ENCODE measurements around the gene ZNF224.
A peak's percentile ranks its signal among the peaks of the same experiment; 100 is the strongest.
"Not testable (repeated sequence)": the region's sequence is repeated elsewhere in the genome, so short reads cannot be mapped to it uniquely, and the experiment has no call there.

ZNF224 gene

GRCh38 chr19:44093931-44094765, at the start of gene ZNF224:
ZNF224 (plus strand) TSS chr19:44094361; CDS start chr19:44097874, 3,513 bp downstream.
- peak; percentile 95 for DNase-seq (ENCODE audit: low spot score)

GRCh38 chr19:44050740-44051649, 43.2 kb upstream of the ZNF224 start:
- DNase-seq (ENCODE audit: low spot score): peak; percentile 63

DNA sequence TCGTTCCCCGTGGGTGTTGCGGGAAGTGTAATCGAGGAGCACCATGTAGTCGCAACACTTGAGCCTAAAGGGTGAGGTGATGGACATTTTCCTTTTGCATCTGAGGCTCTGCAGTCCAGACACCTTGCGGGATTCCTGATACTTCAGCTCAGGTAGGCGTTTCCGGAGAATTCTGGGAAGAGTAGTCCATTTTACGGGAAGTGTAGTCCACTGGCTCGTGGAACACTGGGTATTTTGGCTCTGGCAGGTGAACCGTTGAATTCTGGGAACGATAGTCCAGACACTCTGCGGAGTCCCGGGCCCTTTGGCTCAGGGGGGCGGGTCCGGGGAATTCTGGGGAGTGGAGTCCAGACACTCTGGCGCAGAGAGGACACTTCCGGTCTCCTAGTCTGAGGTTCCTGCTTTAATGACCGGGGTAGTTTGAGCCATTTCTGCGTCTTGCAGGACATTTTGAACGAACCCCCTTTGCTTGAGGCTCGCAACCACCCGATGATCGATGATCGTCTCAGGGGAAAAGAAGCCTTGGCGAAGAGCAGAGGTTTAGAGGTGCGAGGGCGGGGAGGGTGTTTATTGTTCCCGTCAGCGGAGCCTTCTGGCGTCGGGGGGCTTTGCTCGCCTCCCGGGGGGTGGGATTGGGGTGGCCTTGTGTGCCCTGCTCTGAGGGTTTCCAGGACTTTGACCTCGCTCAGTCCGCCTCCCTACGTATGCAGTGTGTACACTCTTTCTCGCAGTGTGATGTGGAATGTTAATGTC, 42.3 kb upstream of the ZNF224 start, which contains the start of gene ZNF223:
Gene ZNF223, plus strand, starts transcription at position 387 of the 753 bp plus-strand sequence. CDS start 3,141 bp downstream, outside the sequence.
- peak; percentile 96 for DNase-seq (ENCODE audit: low spot score)

GRCh38 chr19:44055870-44056269, 38.3 kb upstream of the ZNF224 start:
- DNase-seq (ENCODE audit: low spot score): no peak

DNA sequence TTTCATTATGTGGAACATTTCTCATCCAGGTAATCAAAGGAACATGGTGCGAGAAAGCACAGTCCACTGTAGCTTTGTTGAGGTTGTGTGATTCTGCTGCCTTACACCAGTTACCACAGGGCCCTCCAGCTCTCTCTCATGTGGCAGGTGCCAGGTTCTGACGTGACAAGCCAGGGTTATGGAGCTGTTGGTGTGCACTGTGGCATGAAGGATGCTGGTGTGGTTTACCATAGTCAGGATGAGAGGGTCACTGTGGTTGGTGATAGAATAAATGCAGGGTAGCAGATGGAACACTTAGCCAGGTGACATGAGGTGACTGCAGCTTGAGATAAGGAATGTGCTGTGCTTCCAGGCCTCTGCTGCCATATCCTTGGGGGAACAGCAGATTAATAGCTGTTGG, 34.9 kb upstream of the ZNF224 start:
- no peak for DNase-seq (ENCODE audit: low spot score)

- DNase-seq (ENCODE audit: low spot score): no peak
Measured at GRCh38 chr19:44061038-44061437, 33.1 kb upstream of the ZNF224 start.

DNA sequence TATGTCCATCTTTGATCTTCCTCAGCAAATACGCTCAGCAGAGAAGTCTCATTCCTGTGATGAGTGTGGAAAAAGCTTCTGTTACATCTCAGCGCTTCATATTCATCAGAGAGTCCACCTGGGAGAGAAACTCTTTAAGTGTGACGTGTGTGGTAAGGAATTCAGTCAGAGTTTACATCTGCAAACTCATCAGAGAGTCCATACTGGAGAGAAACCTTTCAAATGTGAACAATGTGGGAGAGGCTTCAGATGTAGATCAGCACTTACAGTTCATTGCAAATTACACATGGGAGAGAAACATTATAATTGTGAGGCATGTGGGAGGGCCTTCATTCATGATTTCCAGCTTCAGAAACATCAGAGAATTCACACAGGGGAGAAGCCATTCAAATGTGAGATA, 27.9 kb upstream of the ZNF224 start:
- DNase-seq (ENCODE audit: low spot score): no peak

- no peak for DNase-seq (ENCODE audit: low spot score)
Measured at GRCh38 chr19:44069415-44069814, 24.7 kb upstream of the ZNF224 start.

DNA sequence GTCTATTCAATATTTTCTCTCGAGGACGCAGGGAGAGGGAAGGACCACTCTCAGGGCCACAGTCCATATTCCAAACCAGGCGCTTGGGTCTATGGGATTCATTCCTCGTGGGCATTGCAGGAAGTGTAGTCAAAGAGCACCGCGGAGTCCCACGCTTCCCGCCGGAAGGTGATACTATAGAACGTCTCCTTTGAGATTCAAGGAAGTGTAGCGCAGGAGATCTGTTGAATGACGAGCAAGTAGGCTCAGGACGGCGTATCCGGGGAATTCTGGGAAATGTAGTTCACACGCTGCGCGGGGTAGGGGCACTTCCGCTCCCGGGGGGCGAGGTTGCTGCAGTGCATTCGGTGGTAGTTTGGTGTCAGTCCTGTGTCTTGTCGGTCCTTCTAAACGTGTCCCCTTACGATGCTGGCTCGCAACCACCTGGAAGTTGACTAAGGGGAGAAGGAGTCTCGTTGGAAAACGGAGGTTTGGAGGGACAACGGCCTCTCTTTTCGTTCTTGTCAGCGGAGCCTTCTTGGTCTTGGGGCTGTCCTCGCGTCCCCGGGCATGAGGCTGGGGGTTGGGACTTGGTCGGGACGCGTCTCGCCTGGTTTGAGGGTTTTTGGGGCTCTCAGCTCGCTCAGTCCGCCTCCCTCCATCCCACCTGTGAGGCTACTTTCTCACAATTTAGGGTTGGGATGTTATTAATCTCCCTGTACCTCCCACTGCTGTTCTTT, 22.2 kb upstream of the ZNF224 start, which contains the start of gene ZNF284:
Gene ZNF284, plus strand, starts transcription at position 336 of the 719 bp plus-strand sequence. CDS start 4,231 bp downstream, outside the sequence.
- peak; percentile 88 for DNase-seq (ENCODE audit: low spot score)

GRCh38 chr19:44072543-44073401, 21.4 kb upstream of the ZNF224 start:
- DNase-seq (ENCODE audit: low spot score): no peak

- DNase-seq (ENCODE audit: low spot score): no peak
Measured at GRCh38 chr19:44076325-44076724, 17.8 kb upstream of the ZNF224 start.

DNA sequence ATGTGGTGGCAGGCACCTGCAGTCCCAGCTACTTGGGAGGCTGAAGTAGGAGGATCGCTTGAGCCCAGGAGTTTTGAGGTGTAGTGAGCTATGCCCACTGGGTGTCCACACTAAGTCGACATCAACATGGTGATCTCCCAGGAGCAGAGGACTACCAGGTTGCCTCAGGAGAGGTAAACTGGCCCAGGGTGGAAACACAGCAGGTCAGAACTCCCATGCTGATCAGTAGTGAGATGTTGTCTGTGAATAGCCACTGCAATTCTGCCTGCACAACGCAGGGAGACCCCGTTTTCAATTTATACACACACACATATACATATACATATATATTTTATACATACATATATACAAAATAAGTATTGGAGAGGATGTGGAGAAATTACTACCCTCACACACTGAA, 2.1 kb upstream of the ZNF224 start:
- no peak for DNase-seq (ENCODE audit: low spot score)

GRCh38 chr19:44107751-44108150, 13.6 kb downstream of the ZNF224 start:
- DNase-seq (ENCODE audit: low spot score): no peak

- DNase-seq (ENCODE audit: low spot score): no peak
Measured at GRCh38 chr19:44109458-44109857, 15.3 kb downstream of the ZNF224 start.

DNA sequence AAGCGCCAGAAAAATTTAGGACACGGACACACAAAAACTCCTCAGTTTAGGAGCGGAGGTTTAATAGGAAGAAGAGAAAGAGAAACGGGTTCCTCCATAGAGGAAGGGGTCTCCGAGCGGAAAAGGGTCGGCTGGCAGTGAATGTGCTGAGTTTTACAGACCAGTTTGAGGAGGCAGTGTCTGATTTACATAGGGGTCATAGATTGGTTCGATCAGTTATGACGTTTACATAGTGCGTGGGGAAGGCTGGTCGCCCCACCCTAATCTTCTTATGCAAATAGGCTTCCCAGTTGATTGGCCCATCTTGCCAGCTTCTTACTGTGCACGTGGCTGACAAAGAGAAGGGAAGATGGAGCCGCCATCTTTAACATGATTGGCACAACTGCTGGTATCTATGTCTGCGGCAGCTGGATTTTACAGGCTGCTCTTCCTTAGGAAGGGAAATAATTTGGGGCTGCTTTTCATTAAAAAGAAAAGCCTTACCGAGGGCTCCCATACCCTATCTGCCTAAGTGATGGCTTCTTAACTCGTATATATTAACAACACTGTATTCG, 17.8 kb downstream of the ZNF224 start:
- no peak for DNase-seq (ENCODE audit: low spot score)

DNA sequence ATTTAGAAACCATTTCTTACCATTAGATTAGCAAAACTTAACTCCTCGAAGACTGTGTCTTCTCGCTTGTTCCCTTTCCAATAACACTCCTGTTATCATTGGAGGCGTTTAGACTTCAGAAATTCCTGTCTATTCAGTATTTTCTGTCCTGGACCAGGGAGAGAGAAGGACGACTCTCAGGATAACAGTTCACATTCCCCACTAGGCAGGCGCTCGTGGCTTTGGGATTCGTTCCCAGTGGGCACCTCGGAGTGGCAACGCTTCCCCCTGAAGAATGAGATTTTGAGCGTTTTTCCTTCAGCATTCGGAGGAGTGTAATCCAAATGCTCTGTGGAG, 18.6 kb downstream of the ZNF224 start:
- no peak for DNase-seq (ENCODE audit: low spot score)

DNA sequence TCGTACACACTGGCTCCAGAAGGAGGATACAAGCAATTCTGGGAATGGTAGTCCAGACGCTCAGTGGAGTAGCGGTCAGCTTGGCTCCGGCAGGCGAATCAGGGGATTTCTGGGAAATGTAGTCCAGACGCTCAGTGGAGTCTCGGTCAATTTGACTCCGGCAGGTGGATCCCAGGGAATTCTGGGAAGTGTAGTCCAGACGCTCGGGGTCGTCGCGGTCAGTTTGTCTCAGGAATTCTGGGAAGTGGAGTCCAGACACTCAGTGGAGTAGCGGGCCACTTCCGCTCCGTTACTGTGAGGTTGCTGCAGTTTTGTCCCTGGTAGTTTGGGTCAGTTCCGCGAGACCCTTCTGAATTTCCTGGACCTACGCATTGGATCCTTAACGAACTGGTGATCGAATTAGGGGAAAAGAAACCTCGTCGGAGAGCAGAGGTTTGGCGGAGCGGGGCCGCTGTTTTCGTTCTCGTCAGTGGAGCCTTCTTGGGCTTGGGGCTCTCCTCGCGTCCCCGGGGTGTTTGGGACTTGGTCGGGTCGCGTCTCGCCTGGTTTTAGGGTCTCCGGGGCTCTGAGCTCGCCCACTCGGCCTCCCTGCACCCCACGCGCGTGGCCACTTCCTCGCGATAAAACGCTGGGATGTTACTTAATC, 19.1 kb downstream of the ZNF224 start, which contains the start of gene ZNF225:
Gene ZNF225, plus strand, starts transcription at position 262 of the 646 bp plus-strand sequence. CDS start 2,429 bp downstream, outside the sequence.
- peak; percentile 99 for DNase-seq (ENCODE audit: low spot score)

DNA sequence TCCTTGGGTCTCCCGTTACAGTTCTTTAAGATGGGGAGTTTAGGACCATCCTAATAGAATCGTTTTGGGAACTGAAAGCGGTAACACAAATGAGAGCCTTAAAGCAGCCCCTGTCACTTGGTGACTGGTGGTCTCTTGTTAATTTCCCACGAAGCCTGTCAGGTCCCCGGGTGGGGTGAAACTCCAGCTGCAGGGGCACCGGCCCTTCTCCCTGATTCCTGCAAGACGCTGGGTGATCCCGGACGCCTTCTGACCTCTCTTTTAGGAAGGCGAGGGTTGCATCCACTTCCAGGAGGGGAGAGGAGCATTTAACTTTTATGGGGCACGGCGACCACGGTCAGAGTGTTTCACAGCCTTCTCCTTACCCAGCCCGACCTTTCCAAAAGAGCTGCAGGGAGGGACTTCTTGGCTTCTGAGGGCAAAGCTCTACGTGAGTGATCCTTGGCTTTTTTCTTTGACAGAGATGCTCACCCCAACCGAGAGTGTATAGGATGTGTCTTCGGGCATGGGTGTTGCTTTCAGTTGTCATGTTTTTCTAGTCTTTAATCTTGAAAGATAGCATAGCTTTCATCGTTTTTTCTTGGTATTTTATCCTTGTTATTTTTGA, 19.7 kb downstream of the ZNF224 start:
- DNase-seq (ENCODE audit: low spot score): peak; percentile 5

DNA sequence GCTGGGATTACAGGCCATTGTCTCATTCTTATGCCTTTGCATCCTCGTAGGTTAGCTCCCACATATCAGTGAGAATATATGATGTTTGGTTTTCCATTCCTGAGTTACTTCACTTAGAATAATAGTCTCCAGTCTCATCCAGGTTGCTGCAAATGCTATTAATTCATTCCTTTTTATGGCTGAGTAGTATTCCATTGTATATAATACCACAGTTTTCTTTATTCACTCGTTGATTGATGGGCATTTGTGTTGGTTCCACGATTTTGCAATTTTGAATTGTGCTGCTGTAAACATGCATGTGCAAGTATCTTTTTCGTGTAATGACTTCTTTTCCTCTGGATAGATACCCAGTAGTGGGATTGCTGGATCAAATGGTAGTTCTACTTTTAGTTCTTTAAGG, 27.0 kb downstream of the ZNF224 start:
- DNase-seq (ENCODE audit: low spot score): not testable (repeated sequence)
